HG02943 (cell line): Measurements from ENCODE around the gene PLA2G4F.

Experiments
- ATAC-seq: cut with Tn5 transposase; IDR thresholded peaks from one replicate; pipeline ENCODE4 v1.9.1; 2021; ENCODE audit warnings: mild to moderate bottlenecking, low read depth, moderate library complexity; ENCODE audit not compliant: unreplicated experiment

PLA2G4F gene

GRCh38 chr15:42156243-42156922, at the start of gene PLA2G4F:
Gene PLA2G4F (minus strand): TSS chr15:42156636. CDS start chr15:42156549, 87 bp downstream.
- no peak for ATAC-seq

DNA sequence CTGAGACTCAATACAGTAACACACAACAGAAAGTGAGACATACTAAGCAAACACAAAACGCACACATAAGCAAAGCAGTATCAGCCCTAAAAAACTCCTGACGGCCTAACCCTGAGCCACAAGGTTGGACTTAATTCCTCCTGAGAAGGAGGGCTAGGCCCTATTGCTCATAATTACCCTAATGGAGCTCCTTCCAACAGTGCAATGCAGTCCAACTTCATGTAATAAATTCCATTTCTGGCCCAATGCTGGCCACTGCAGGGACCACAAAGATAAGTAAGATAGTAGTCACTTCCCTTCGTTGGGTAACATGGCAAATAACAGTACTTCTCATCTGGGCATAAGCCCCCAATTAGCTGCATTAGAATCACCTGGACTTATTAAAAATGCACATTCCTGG, 47.5 kb upstream of the PLA2G4F start:
- no peak for ATAC-seq

GRCh38 chr15:42202653-42203052, 46.2 kb upstream of the PLA2G4F start:
- ATAC-seq, result no peak

GRCh38 chr15:42201801-42202200, 45.4 kb upstream of the PLA2G4F start:
- ATAC-seq, result no peak

DNA sequence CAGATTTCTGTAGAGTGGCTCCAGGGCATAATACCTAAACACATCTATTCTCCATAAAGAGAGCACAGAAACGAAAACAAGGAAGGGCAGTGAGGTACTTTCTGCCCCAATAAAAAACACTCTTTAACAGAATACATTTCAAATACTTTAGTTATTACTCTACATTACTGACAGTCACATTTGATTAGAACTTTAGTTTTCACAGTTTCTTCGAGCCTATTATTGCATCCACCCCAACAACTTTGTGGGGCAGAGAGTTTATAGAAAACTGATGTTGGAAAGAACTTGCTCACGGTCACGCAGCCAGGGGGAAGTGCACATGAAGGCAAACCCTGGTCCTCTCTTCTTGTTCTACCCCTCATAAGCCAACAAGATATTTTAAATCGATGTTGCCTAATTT, 42.7 kb upstream of the PLA2G4F start:
- no peak for ATAC-seq

DNA sequence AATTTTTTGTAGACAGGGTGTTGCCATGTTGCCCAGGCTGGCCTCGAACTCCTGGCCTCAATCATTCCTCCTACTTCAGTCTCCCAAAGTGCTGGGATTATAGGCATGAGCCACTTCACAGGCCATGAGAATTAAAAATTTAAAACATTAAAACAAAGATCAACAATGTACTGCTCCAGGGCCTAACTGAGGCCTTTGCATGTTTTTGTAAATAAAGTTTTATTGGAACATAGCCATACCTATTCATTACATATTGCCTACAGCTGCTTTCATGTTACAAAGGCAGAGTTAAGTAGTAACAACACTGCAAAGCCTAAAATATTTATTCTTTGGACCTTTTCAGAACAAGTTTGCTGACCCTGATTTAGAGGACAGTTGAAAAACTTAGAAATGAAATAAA, 42.1 kb upstream of the PLA2G4F start:
- ATAC-seq, result no peak

DNA sequence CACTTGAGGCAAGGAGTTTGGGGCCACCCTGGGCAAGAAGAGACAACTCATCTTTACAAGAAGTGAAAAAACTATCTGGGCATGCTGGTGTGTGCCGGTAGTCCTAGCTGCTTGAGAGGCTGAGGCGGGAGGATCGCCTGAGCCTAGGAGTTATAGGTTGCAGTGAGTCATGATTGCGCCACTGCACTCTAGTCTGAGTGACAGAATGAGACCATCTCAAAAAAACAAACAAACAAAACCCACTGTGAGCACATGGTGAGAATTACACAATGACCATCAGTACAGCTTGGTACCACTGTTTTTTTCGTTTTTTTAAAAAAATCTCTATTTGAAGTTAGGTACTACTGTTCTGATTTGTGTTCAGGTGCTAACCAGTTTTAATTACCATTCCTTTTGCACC, 38.1 kb upstream of the PLA2G4F start:
- ATAC-seq, result no peak

DNA sequence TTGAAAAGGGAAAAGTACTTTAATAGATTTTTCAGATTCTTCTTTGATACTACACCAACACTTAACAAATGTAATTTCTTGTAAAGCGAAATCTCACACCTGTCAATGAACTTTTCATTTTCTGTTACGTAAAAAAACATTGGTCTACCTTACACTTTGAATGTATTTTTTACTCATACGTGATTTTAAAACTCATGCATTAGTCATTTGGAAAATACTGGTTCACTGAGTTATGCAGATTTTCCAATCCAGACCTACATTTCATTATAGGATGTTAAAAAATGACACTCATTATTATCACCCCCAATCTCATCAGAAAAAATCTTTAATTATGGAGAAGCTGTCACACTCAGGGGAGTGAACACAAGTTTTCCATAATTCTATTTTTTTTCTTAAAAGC, 36.9 kb upstream of the PLA2G4F start:
- no peak for ATAC-seq

DNA sequence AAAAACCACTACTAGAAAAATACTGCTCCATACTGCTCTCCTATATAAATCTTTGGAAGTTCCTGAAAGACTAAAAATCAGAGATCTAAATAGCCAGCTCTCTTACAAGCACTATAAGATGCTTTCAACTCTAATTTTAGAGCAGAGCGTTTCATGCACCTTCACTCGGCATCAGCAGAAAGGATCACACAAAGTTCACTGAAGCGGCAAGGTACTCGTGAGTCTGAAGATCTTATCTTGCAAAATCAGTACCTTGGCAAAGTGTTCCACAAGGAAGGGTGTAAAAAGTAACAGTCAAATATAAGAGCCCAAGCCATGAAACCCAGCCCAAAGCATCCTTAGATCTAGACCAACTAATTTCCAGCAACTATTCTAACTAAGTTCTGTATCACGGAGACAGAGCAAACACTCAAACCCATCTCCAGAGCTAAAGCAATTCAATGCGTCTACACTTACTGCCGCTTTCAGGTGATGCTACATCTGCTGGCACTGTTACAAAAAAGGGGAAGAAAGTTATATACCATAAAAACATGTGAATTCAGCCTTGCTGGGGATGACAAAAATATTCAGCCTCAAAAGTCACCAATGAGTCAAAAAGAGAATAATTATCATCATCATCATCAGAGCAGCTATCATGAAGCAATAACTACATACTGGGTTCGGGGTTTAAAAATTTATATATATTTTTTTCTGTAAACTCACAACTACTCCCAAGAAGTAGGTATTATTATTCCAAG, 35.3 kb upstream of the PLA2G4F start:
- no peak for ATAC-seq

GRCh38 chr15:42190370-42190769, 33.9 kb upstream of the PLA2G4F start:
- no peak for ATAC-seq

DNA sequence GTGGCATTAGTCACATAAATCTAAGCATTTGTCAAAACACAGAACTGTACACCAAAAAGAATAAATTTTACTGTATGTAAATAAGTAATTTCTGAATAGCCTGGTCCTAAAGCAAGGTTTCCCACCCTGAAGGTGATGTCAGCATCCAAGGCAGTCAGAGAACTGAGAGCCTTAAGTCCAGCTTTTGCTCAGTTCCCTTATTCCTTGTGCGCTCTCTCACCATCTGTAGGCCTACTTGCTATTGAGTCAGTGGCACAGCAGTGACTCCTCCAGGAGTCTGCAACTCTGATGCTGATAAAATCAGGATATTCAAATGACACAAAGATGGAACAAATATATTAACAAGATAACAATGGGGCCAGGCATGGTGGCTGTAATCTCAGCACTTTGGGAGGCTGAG, 29.4 kb upstream of the PLA2G4F start:
- ATAC-seq, result no peak

GRCh38 chr15:42184736-42185135, 28.3 kb upstream of the PLA2G4F start:
- no peak for ATAC-seq

GRCh38 chr15:42184296-42184695, 27.9 kb upstream of the PLA2G4F start:
- no peak for ATAC-seq

DNA sequence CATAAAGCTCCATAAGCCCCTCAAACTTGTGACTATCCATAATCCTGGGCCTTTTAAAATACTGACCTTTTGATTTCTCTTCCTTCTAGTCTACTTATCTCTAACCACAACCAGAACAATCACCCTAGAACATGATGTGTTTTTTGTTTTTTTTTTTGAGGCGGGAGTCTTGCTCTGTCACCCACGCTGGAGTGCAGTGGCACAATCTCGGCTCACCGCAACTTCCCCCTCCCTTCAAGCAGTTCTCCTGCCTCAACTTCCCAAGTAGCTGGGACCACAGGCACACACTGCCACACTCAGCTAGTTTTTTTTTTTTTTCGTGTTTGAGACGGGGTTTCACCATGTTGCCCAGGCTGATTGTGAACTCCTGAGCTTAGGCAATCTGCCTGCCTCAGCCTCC, 26.5 kb upstream of the PLA2G4F start:
- no peak for ATAC-seq

- no peak for ATAC-seq
Observed at GRCh38 chr15:42182328-42182886, 26.0 kb upstream of the PLA2G4F start.

DNA sequence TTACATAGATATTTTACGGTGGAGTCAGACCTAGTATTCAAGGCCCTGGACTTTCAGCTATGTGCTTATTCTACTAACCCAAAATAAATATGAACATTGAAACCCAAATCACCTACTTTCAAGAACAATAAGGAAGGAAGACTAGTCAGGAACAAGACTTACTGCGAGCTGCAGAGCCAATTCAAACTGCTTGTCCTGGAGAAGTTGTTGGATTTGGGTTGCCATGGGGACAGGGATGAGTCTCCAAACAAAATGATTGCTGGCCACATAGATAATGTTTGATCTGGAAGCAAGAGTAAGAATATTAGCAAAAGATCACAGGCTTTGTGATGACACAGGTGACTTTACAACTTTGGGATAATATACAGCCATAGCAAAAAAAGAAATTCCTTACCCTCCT, 21.6 kb upstream of the PLA2G4F start:
- ATAC-seq, result no peak

GRCh38 chr15:42175671-42176070, 19.2 kb upstream of the PLA2G4F start:
- ATAC-seq, result no peak

DNA sequence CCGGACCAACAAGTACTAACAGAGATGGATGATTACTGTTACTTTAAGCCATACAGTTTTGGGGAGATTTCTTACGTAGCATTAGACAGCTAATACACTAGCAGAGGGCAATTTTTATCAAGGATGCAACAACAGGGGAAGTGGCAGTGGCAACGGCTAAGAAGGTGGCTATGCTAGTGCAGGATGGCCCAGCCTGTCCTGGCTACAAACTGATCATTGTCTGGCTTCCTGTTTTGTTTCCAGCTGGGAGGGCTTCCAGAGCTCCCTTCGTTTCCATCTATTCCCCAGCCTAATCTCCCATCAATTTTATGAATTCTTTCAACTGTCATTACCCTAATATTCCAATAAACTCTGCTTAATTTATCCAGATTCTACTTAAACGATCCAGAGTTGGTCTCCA, 16.0 kb upstream of the PLA2G4F start:
- ATAC-seq, result no peak

DNA sequence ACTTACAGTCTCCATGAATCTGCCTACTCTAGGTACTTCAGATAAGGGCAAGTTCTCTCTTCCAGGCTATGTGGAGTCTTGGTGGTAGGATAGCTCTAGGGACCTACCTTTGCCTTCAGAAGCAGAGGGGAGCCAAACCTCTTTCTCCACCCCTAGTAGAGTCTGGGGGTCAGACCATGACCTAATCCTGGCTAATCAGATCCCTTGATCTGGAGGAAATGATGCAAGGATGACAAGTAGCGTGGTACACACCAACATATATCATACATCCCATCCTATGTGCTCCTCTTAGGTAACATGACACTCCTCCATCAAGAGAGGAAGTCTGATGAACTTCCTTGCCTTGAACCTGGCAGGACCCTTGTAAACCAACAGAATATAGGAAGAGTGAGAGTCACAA, 15.4 kb upstream of the PLA2G4F start:
- ATAC-seq, result no peak

- ATAC-seq, result no peak
Observed at GRCh38 chr15:42171122-42171521, 14.7 kb upstream of the PLA2G4F start.

- ATAC-seq, result no peak
Observed at GRCh38 chr15:42166225-42166940, 9.9 kb upstream of the PLA2G4F start.
